HepG2 (cell line): ENCODE measurements around the gene HTRA3. TPM values are rescaled to one million over a fixed set of nuclear protein-coding genes. Genes with fewer than 3 reads are reported as not detected.

Experiments used
- ATAC-seq: fragments of 200-7000 bp; cut with Tn5 transposase; 3 replicates; pipeline ENCODE4 v1.9.1; 2020; ENCODE audit warnings: mild to moderate bottlenecking, moderate library complexity
- BruUV-seq: library from RNA; stranded (reverse); fragments of 400-500 nt; replicated peaks from 2 replicates; lab custom pipeline; 2021; lab: Mats Ljungman, UMichigan
- CTCF ChIA-PET: fragments of 300-600 bp; formaldehyde crosslinking; extraction: SDS; loops from one replicate; lab custom pipeline; 2021; ENCODE audit warnings: low total read pairs, inconsistent platforms, low intra/inter-chr PET ratio; lab: Yijun Ruan, JAX
- POLR2A ChIA-PET: fragments of 350-600 bp; sonication (Branson Sonifier 250); formaldehyde crosslinking; loops from one replicate; lab custom pipeline; 2020; ENCODE audit warnings: antibody characterized with exemption, inconsistent platforms; lab: Yijun Ruan, JAX
- DNase-seq: peaks from one replicate; pipeline ENCODE4 v3.0.0-alpha.2; 2015; ENCODE audit warnings: low spot score
- FAIRE-seq: peaks from 3 replicates; lab custom pipeline; 2011; peaks lifted over from hg19 to GRCh38; lab: Jason Lieb, UNC
- H2AFZ ChIP-seq: one replicate; pipeline ENCODE4 v1.6.1; 2011; ENCODE audit warnings: low read length, inconsistent platforms
- H3K27ac ChIP-seq: fragments of 300-600 bp; 3 replicates; pipeline ENCODE4 v1.8.0; 2011; ENCODE audit warnings: mixed run types, mild to moderate bottlenecking, mixed read lengths, low read length, inconsistent platforms; ENCODE audit not compliant: insufficient read depth; ENCODE audit errors: extremely low read length
- H3K27me3 ChIP-seq, 2 experiments: fragments of 200-600 bp in 1 of 2; 2 replicates in 1 of 2; 3 replicates in 1 of 2; pipeline versions ENCODE4 v1.6.0 to v1.8.0; 2011; ENCODE audit warnings: low read length in 2 of 2, mild to moderate bottlenecking in 2 of 2, moderate library complexity in 2 of 2, inconsistent platforms in 1 of 2; ENCODE audit not compliant: insufficient read depth in 2 of 2, control insufficient read depth in 1 of 2
- H3K36me3 ChIP-seq, 2 experiments: fragments of 200-600 bp in 1 of 2; replicated peaks in 1 of 2; 2 replicates in 1 of 2; 3 replicates in 1 of 2; pipeline versions ENCODE4 v1.5.1 to v1.8.0; 2011; ENCODE audit warnings: low read length in 2 of 2, inconsistent platforms in 1 of 2; ENCODE audit not compliant: insufficient read depth in 2 of 2, control insufficient read depth in 1 of 2
- H3K4me1 ChIP-seq: 2 replicates; pipeline ENCODE4 v1.5.1; 2012; ENCODE audit warnings: low read length, inconsistent platforms; ENCODE audit not compliant: insufficient read depth
- H3K4me2 ChIP-seq: 2 replicates; pipeline ENCODE4 v1.6.0; 2011; ENCODE audit warnings: low read depth, low read length, inconsistent platforms
- H3K4me3 ChIP-seq, 3 experiments: fragments of 200-600 bp in 1 of 3; sonication (generic), shearing (Covaris generic) in 1 of 3; replicated peaks in 1 of 3; 2 replicates each; pipeline ENCODE4 v1.5.1; 2011 to 2016; ENCODE audit warnings: low read length in 3 of 3, inconsistent platforms in 2 of 3, low read depth in 2 of 3, mild to moderate bottlenecking in 2 of 3, control low read depth in 1 of 3, mixed read lengths in 1 of 3; ENCODE audit not compliant: insufficient read depth in 1 of 3
- H3K79me2 ChIP-seq: one replicate; pipeline ENCODE4 v1.6.1; 2011; ENCODE audit warnings: low read length, inconsistent platforms; ENCODE audit not compliant: insufficient read depth
- H3K9ac ChIP-seq: 2 replicates; pipeline ENCODE4 v1.6.0; 2011; ENCODE audit warnings: mild to moderate bottlenecking, low read depth, low read length, inconsistent platforms; ENCODE audit not compliant: insufficient read depth
- H3K9me3 ChIP-seq: 2 replicates; pipeline ENCODE4 v1.5.1; 2012; ENCODE audit warnings: mild to moderate bottlenecking, low read length
- H4K20me1 ChIP-seq: 2 replicates; pipeline ENCODE4 v1.6.0; 2011; ENCODE audit warnings: inconsistent platforms, mild to moderate bottlenecking, low read length, moderate library complexity; ENCODE audit not compliant: insufficient read depth
- NR2F6 ChIP-seq, 2 experiments: IDR thresholded peaks; 2 replicates each; pipeline ENCODE4 v1.6.1; 2016; ENCODE audit warnings: antibody characterized with exemption in 1 of 2, mild to moderate bottlenecking in 1 of 2
- ZBTB3 ChIP-seq: sonication (generic); formaldehyde crosslinking; IDR thresholded peaks from 2 replicates; pipeline ENCODE4 v1.4.0; 2020; ENCODE audit warnings: low read depth, mild to moderate bottlenecking, moderate library complexity, missing genetic modification reagents, borderline replicate concordance
- ZNF234 ChIP-seq: sonication (generic); formaldehyde crosslinking; conservative IDR thresholded peaks from 2 replicates; pipeline ENCODE4 v1.5.1; 2020; ENCODE audit warnings: mild to moderate bottlenecking, missing genetic modification reagents
- ZNF335 ChIP-seq: sonication (generic); formaldehyde crosslinking; IDR thresholded peaks from 2 replicates; pipeline ENCODE4 v1.4.0; 2020; ENCODE audit warnings: missing genetic modification reagents
- ZNF432 ChIP-seq: sonication (generic); formaldehyde crosslinking; IDR thresholded peaks from 2 replicates; pipeline ENCODE4 v1.5.0; 2020; ENCODE audit warnings: missing genetic modification reagents, mild to moderate bottlenecking, borderline replicate concordance
- ZNF451 ChIP-seq: sonication (generic); formaldehyde crosslinking; IDR thresholded peaks from 2 replicates; pipeline ENCODE4 v1.5.0; 2020; ENCODE audit warnings: mild to moderate bottlenecking, missing genetic modification reagents
- ZNF496 ChIP-seq: sonication (generic); formaldehyde crosslinking; IDR thresholded peaks from 2 replicates; pipeline ENCODE4 v1.8.1; 2023; ENCODE audit warnings: mild to moderate bottlenecking, moderate library complexity, missing genetic modification reagents; ENCODE audit not compliant: insufficient replicate concordance
- ZNF563 ChIP-seq: sonication (generic); formaldehyde crosslinking; IDR thresholded peaks from 2 replicates; pipeline ENCODE4 v1.8.0; 2022; ENCODE audit warnings: mild to moderate bottlenecking, moderate library complexity, missing genetic modification reagents
- ZNF878 ChIP-seq: sonication (generic); formaldehyde crosslinking; IDR thresholded peaks from 2 replicates; pipeline ENCODE4 v1.8.1; 2023; ENCODE audit warnings: mild to moderate bottlenecking, missing genetic modification reagents, moderate library complexity
- WGBS: methylation state at CpG from one replicate; pipeline ENCODE4 v1.1.6; 2017; ENCODE audit warnings: low lambda C conversion rate; 5-methylcytosine and 5-hydroxymethylcytosine counted together
- in situ Hi-C: cut with HindIII; loops from 2 replicates; pipeline ENCODE4 v1.10.0; 2017; ENCODE audit warnings: low pct_unique_long_range_greater_than_20kb; ENCODE audit not compliant: extremely low pct_ligation_motif_present
- intact Hi-C: fragments of 100-400 bp; cut with micrococcal nuclease; formaldehyde crosslinking; loops from one replicate; pipeline ENCODE4 v1.10.0; 2022; ENCODE audit not compliant: unreplicated experiment
- polyA plus RNA-seq, 8 experiments: library from polyadenylated mRNA; depleted of rRNA in 3 of 8; stranded (reverse) in 7 of 8; unstranded in 1 of 8; fragments of >200 nt; fragmentation: Illumina TruSeq in 4 of 8; extraction: Trizol in 4 of 8; gene quantifications; 2 replicates each; pipeline versions ENCODE4 v1.2.1 to v1.2.3, GENCODE V29; 2011 to 2016; ENCODE audit warnings: low read depth in 4 of 8, missing spikeins in 1 of 8, mixed read lengths in 1 of 8; ENCODE audit not compliant: insufficient read depth in 1 of 8
- total RNA-seq, 5 experiments: library from RNA; depleted of rRNA; stranded (reverse); fragments of >200 nt; fragmentation: Illumina TruSeq; extraction: Trizol; gene quantifications; 2 replicates each; pipeline ENCODE4 v1.2.3, GENCODE V29; 2016; ENCODE audit warnings: low read depth in 1 of 5
- TF ChIP-seq, protein P1 (sequence below), 2 experiments: sonication (generic) in 1 of 2; formaldehyde crosslinking in 1 of 2; IDR thresholded peaks; 2 replicates each; pipeline versions ENCODE4 v1.4.0 to v1.6.1; 2018 to 2020; ENCODE audit warnings: missing genetic modification reagents in 2 of 2, borderline replicate concordance in 1 of 2, low read depth in 1 of 2, mild to moderate bottlenecking in 1 of 2, missing biosample characterization in 1 of 2
- TF ChIP-seq, protein P2 (sequence below): sonication (generic); formaldehyde crosslinking; conservative IDR thresholded peaks from 2 replicates; pipeline ENCODE4 v1.4.0; 2020; ENCODE audit warnings: mild to moderate bottlenecking, missing genetic modification reagents, moderate library complexity
- TF ChIP-seq, protein P3 (sequence below): sonication (generic); formaldehyde crosslinking; conservative IDR thresholded peaks from 2 replicates; pipeline ENCODE4 v1.4.0; 2020; ENCODE audit warnings: missing genetic modification reagents

Gene HTRA3
- total and polyA plus RNA-seq, 2 of the 13 experiments (the other 11 are each of a cell fraction or from before 2014, with no cell fraction given), result 0.17 TPM; not detected in 1

DNA sequence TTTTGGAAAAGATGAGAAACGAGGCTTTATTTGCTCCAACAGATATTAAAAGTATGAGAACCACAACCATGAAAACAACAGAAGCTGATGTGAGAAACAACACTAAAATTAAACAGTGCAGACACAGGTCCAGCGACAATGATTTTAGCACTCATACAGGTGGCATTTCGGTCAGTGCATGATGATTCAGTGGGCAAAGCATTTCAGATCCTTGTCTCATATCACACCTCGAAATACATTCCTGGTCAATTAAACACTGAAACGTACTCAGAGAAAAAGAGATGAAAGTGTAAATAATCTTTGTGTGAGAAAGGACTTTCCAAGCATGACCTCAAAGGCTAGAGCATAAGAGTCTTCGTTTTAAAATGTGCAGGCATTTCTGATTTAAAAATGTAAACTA is 85.8 kb downstream of the HTRA3 start:
- H4K20me1 ChIP-seq, result no peaks in the 10 kb centered on the region; the same call in 1 of the 2 replicates
- no peak overlapping the region for H3K27ac ChIP-seq
- H3K4me2 ChIP-seq, result no peak overlapping the region
- BruUV-seq, result no TSS peak
- H3K4me1 ChIP-seq, result peaks cover 22% of the 10 kb centered on the region
- no peak for ATAC-seq
- H3K36me3 ChIP-seq, result no peaks in the 10 kb centered on the region
- peaks cover 6 to 9% of the 10 kb centered on the region in 2 experiments; a peak in 4 of 5 replicates for H3K27me3 ChIP-seq
- CTCF ChIA-PET, result no interaction called here
- intact Hi-C loops (no loop called here), in situ Hi-C loops (no loop called here)
- H3K4me3 ChIP-seq, result no peak overlapping the region
- POLR2A ChIA-PET, result no interaction called here
- FAIRE-seq, result no peak
- H3K9me3 ChIP-seq, result no peaks in the 10 kb centered on the region
- no peak overlapping the region for H2AFZ ChIP-seq
- TF ChIP-seq ZNF432, result no peak
- TF ChIP-seq ZNF234 (CRISPR knock-in tag), result no peak
- no peak for TF ChIP-seq ZNF878 (CRISPR knock-in tag)
- no peak for TF ChIP-seq ZNF451 (CRISPR knock-in tag)
- no peak for TF ChIP-seq NR2F6 (IDR thresholded peaks at IDR 0.05)
- TF ChIP-seq NR2F6 (CRISPR knock-in tag; IDR thresholded peaks at IDR 0.05), result no peak
- TF ChIP-seq, protein P1, sequence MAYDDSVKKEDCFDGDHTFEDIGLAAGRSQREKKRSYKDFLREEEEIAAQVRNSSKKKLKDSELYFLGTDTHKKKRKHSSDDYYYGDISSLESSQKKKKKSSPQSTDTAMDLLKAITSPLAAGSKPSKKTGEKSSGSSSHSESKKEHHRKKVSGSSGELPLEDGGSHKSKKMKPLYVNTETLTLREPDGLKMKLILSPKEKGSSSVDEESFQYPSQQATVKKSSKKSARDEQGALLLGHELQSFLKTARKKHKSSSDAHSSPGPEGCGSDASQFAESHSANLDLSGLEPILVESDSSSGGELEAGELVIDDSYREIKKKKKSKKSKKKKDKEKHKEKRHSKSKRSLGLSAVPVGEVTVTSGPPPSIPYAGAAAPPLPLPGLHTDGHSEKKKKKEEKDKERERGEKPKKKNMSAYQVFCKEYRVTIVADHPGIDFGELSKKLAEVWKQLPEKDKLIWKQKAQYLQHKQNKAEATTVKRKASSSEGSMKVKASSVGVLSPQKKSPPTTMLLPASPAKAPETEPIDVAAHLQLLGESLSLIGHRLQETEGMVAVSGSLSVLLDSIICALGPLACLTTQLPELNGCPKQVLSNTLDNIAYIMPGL (CRISPR knock-in tag; IDR thresholded peaks at IDR 0.05; ENCODE audit: borderline replicate concordance in 1 of 2, low read depth in 1 of 2), result no peak
- no peak for TF ChIP-seq ZNF335 (CRISPR knock-in tag)
- TF ChIP-seq ZNF563, result no peak
- TF ChIP-seq, protein P2, sequence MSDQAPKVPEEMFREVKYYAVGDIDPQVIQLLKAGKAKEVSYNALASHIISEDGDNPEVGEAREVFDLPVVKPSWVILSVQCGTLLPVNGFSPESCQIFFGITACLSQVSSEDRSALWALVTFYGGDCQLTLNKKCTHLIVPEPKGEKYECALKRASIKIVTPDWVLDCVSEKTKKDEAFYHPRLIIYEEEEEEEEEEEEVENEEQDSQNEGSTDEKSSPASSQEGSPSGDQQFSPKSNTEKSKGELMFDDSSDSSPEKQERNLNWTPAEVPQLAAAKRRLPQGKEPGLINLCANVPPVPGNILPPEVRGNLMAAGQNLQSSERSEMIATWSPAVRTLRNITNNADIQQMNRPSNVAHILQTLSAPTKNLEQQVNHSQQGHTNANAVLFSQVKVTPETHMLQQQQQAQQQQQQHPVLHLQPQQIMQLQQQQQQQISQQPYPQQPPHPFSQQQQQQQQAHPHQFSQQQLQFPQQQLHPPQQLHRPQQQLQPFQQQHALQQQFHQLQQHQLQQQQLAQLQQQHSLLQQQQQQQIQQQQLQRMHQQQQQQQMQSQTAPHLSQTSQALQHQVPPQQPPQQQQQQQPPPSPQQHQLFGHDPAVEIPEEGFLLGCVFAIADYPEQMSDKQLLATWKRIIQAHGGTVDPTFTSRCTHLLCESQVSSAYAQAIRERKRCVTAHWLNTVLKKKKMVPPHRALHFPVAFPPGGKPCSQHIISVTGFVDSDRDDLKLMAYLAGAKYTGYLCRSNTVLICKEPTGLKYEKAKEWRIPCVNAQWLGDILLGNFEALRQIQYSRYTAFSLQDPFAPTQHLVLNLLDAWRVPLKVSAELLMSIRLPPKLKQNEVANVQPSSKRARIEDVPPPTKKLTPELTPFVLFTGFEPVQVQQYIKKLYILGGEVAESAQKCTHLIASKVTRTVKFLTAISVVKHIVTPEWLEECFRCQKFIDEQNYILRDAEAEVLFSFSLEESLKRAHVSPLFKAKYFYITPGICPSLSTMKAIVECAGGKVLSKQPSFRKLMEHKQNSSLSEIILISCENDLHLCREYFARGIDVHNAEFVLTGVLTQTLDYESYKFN, result no peak
- no peak for TF ChIP-seq ZNF496 (CRISPR knock-in tag)
- TF ChIP-seq, protein P3, sequence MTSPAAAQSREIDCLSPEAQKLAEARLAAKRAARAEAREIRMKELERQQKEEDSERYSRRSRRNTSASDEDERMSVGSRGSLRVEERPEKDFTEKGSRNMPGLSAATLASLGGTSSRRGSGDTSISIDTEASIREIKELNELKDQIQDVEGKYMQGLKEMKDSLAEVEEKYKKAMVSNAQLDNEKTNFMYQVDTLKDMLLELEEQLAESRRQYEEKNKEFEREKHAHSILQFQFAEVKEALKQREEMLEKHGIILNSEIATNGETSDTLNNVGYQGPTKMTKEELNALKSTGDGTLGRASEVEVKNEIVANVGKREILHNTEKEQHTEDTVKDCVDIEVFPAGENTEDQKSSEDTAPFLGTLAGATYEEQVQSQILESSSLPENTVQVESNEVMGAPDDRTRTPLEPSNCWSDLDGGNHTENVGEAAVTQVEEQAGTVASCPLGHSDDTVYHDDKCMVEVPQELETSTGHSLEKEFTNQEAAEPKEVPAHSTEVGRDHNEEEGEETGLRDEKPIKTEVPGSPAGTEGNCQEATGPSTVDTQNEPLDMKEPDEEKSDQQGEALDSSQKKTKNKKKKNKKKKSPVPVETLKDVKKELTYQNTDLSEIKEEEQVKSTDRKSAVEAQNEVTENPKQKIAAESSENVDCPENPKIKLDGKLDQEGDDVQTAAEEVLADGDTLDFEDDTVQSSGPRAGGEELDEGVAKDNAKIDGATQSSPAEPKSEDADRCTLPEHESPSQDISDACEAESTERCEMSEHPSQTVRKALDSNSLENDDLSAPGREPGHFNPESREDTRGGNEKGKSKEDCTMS, result no peak
- no peak for TF ChIP-seq ZBTB3
- TF ChIP-seq, all 625 proteins: peak for 0
- 27% methylated on average over 6 of the region's 6 CpGs for WGBS
- DNase-seq, result no peak
- H3K9ac ChIP-seq, result no peak overlapping the region
- no peaks in the 10 kb centered on the region for H3K79me2 ChIP-seq
